Stimulated activated CD8-positive, alpha-beta memory T cell treated with anti-CD3 and anti-CD28 coated beads, Interleukin-7, amount 100 ng/mL, for 1 hour (primary cell): Measurements from ENCODE around the gene PAX7.

Experiments
- DNase-seq, 2 donors: peaks; one replicate each; pipeline ENCODE4 v3.0.0-alpha.2; 2020; ENCODE audit warnings: low read depth in 2 of 2

PAX7 gene

GRCh38 chr1:18701183-18701582 lies 70.5 kb downstream of the PAX7 start:
- no peak for DNase-seq

GRCh38 chr1:18703041-18703621 lies 72.5 kb downstream of the PAX7 start:
- no peak for DNase-seq

- no peak for DNase-seq
Observed at GRCh38 chr1:18705811-18706210, 75.2 kb downstream of the PAX7 start.

GRCh38 chr1:18707696-18708257 lies 77.1 kb downstream of the PAX7 start:
- no peak for DNase-seq

- DNase-seq: no peak
Observed at GRCh38 chr1:18710002-18710401, 79.4 kb downstream of the PAX7 start.

GRCh38 chr1:18711003-18711402 lies 80.4 kb downstream of the PAX7 start:
- DNase-seq: no peak

GRCh38 chr1:18711536-18712251 lies 81.0 kb downstream of the PAX7 start:
- no peak for DNase-seq

GRCh38 chr1:18712252-18712600 lies 81.6 kb downstream of the PAX7 start:
- DNase-seq: no peak

- DNase-seq: no peak
Observed at GRCh38 chr1:18714404-18715175, 83.9 kb downstream of the PAX7 start.

GRCh38 chr1:18716112-18716784 lies 85.6 kb downstream of the PAX7 start:
- no peak for DNase-seq

- DNase-seq: no peak
Observed at GRCh38 chr1:18716785-18717678, 86.4 kb downstream of the PAX7 start.

- no peak for DNase-seq
Observed at GRCh38 chr1:18719786-18720451, 89.3 kb downstream of the PAX7 start.

- DNase-seq: no peak
Observed at GRCh38 chr1:18721041-18721440, 90.4 kb downstream of the PAX7 start.

- no peak for DNase-seq
Observed at GRCh38 chr1:18721776-18722175, 91.1 kb downstream of the PAX7 start.

GRCh38 chr1:18722270-18722669 lies 91.6 kb downstream of the PAX7 start:
- DNase-seq: no peak

GRCh38 chr1:18723206-18723605 lies 92.6 kb downstream of the PAX7 start:
- no peak for DNase-seq

GRCh38 chr1:18723701-18724411 lies 93.2 kb downstream of the PAX7 start:
- DNase-seq: no peak

GRCh38 chr1:18724801-18725200 lies 94.2 kb downstream of the PAX7 start:
- no peak for DNase-seq

GRCh38 chr1:18725231-18725895 lies 94.7 kb downstream of the PAX7 start:
- no peak for DNase-seq
